ENCODE measurements around the gene PLEKHG3. TPM values are rescaled to one million over a fixed set of nuclear protein-coding genes. Genes with fewer than 3 reads are reported as not detected.

PLEKHG3 gene
- polyA plus RNA-seq, 3 donors from 2014 or later: 36.8 to 216 (median 71.4) TPM

DNA sequence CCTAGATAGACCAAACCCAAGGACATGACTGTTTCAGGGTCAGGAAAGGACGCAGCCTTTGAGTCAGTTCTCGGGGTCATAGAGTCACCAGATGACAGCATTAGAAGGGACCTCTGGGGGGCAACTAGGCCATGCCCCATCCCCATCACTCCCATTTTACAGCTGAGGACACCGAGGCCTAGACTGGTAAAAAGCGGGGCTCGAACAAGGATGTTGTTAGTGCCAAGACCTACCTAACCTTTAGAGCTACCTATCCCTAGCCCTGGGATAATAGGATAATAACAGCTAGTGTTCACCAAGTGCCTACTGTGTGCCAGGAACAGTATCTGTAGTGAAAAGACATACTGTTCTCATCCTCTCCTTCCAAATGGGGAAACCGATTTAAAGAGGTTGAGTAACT, 48.7 kb downstream of the PLEKHG3 start:
- H3K4me1 Mint-ChIP-seq: peaks cover 45 to 51% of the 10 kb centered on the region in 2 donors

DNA sequence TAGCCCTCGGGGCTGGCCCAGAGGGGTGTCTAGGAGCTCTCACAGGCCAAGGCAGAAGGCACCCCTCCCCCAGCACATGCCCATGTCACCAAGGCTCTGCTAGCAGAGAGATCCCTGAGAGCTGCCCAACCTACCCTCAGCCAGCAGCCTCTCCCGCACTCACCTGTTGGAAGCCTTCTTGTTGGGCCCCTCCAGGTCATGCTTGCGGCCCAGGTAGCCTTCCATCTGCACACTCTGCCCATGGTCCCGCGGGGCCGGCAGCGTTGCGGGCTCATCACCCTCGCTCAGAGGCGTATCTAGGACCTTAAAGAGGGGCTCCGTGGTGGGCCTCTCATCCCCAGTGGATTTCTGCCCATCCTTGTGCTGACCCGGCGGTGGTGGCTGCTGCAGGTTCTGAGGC, 49.1 kb downstream of the PLEKHG3 start:
- H3K36me3 Mint-ChIP-seq: no peaks in the 10 kb centered on the region
- no peak overlapping the region for H3K4me3 Mint-ChIP-seq
- H3K27me3 Mint-ChIP-seq (ENCODE audit: low read depth in 3 of 3): peaks cover 2 to 13% (median 10%) of the 10 kb centered on the region in 3 donors
- H3K27ac Mint-ChIP-seq: peak overlapping the region in 4 of 6 donors; percentile 57 to 90 (median 82)
- peaks cover 49 to 54% of the 10 kb centered on the region in 2 donors for H3K4me1 Mint-ChIP-seq
- no peaks in the 10 kb centered on the region for H3K9me3 Mint-ChIP-seq
- no peak for DNase-seq

More for the DNA sequence above, 48.7 kb downstream of the PLEKHG3 start:
- no peak for DNase-seq
- H3K27ac Mint-ChIP-seq: peak overlapping the region in 3 of 6 donors; percentile 18 to 79 (median 45)
- H3K27me3 Mint-ChIP-seq (ENCODE audit: low read depth in 3 of 3): peaks cover 2 to 11% (median 7%) of the 10 kb centered on the region in 3 donors
- no peak overlapping the region for H3K4me3 Mint-ChIP-seq
- H3K9me3 Mint-ChIP-seq: no peaks in the 10 kb centered on the region
- no peaks in the 10 kb centered on the region for H3K36me3 Mint-ChIP-seq

DNA sequence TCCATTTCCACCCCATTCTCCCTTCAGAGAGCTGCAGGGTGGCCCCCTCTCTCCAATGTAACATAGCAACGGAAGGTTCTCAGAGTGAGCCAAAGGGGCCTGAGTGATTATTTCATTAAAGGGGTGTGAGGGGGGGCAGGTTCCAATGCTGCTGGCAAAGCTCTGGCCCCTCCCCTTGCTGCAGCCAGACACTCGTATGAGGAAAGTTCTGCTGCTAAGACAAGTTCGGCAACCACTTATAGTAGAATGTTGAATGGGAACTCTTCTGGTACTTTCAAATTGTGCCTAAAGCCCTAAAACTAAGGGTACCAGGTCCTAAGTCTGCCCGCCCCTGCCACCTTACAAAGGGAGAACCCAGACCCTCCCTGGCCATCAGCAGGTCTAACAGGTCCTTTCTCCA, 49.8 kb downstream of the PLEKHG3 start:
- no peak for DNase-seq
- Mint-ChIP-seq H3K4me3 (no peak overlapping the region), H3K27ac (peak overlapping the region; percentile 13 to 90 (median 80)), H3K9me3 (no peaks in the 10 kb centered on the region), H3K27me3 (ENCODE audit: low read depth in 3 of 3) (peaks cover 2 to 16% (median 13%) of the 10 kb centered on the region in 3 donors), H3K36me3 (no peaks in the 10 kb centered on the region), H3K4me1 (peaks cover 55 to 60% of the 10 kb centered on the region in 2 donors)

DNA sequence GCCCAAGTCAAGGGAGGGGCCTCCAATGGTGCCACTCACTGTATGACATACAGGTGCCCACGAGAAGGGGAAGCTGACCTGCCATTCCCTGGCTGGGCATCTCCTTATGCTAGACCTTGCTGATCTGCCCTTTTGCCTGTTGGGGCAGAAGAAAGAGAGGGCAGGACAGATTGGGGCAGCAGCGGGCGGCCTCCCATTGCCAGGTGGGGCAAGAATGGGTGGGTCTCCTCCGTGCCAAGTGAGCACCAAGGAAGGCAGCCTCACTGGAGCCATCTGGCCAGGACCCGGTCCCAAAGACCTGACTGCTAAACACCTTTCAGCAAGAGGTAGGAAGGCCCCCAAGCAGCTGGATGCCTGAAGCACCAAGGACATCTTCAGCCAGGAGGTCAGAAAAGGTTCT, 50.5 kb downstream of the PLEKHG3 start:
- H3K27ac Mint-ChIP-seq: peak overlapping the region; percentile 85 to 90 (median 88)
- no peak for DNase-seq
- H3K27me3 Mint-ChIP-seq (ENCODE audit: low read depth in 3 of 3): peaks cover 2 to 18% (median 13%) of the 10 kb centered on the region in 3 donors
- H3K36me3 Mint-ChIP-seq: no peaks in the 10 kb centered on the region
- peak overlapping the region in 2 of 5 donors; percentile 77 to 83 for H3K4me3 Mint-ChIP-seq
- no peaks in the 10 kb centered on the region for H3K9me3 Mint-ChIP-seq
- H3K4me1 Mint-ChIP-seq: peaks cover 62 to 67% of the 10 kb centered on the region in 2 donors

DNA sequence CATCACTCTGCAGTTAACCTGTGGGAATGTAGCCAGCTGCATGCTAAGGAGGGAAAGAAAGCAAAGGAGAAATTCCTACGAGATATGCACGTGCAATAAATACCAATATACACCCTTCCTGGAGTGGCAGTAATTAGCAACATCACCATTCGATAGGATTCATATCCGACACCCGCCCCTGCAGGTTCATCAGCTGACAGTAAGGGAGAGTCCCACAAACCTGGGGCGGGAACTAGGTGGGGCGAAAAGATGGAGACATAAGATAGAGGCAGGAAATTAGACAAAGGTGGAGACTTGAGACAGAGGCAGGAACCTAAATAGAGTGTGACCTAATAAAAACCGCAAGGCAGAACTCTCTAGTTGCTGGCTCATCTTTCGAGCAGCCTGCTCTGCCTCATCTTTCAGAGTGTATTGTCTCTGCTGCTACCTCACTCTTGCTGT, 51.6 kb downstream of the PLEKHG3 start:
- Mint-ChIP-seq H3K4me1 (peaks cover 73 to 78% of the 10 kb centered on the region in 2 donors), H3K27me3 (ENCODE audit: low read depth in 3 of 3) (peaks cover 2 to 28% (median 22%) of the 10 kb centered on the region in 3 donors), H3K36me3 (no peaks in the 10 kb centered on the region), H3K9me3 (no peaks in the 10 kb centered on the region), H3K27ac (peak overlapping the region; percentile 85 to 90 (median 88)), H3K4me3 (peak overlapping the region; percentile 58 to 83 (median 75))
- peak; percentile 61 to 68 (median 62) for DNase-seq

DNA sequence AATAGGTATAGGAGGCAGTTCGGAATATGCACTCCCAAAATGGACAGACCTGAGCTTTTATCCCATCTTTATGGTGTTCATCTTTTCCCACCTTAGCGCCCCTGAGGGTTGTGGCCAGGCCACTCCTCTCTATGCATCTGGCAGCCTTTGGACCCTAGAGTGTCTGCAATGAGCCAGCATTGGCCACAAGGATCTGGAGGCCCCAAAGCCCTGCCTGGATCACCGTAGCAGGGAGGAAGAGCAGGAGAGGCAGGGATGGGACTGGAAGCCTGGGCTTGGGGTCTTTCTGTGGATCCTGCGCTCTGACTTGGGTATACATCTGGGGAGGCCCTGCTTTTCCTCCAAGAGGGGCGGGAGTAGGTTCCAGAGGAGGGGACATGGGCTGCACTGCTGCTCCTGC, 52.5 kb downstream of the PLEKHG3 start:
- peak overlapping the region; percentile 22 to 83 (median 75) for H3K4me3 Mint-ChIP-seq
- peaks cover 82 to 87% of the 10 kb centered on the region in 2 donors for H3K4me1 Mint-ChIP-seq
- DNase-seq: no peak
- peak overlapping the region; percentile 69 to 90 (median 88) for H3K27ac Mint-ChIP-seq
- H3K36me3 Mint-ChIP-seq: no peaks in the 10 kb centered on the region
- peaks cover 2 to 35% (median 24%) of the 10 kb centered on the region in 3 donors for H3K27me3 Mint-ChIP-seq (ENCODE audit: low read depth in 3 of 3)
- H3K9me3 Mint-ChIP-seq: no peaks in the 10 kb centered on the region

DNA sequence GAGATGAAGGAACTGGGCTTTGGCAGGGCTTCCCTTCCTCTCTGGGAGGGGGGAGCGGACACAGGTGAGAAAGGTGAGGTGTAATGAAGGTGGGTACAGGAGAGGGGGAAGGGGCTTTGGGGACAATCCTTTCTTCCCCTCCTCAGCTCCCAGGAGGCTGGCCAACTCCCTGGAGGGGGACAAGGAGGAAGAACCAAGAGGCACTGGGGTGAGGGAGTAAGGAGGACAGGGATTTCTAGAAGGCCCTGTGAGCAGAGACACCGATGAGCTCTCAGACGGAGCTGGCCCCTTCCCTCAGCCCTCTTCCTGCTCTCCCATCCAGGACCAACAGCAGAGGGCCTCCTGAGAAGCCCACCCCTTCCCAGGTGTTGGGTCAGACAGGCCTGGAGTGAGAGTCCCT, 53.4 kb downstream of the PLEKHG3 start:
- Mint-ChIP-seq H3K27ac (peak overlapping the region; percentile 75 to 90 (median 86)), H3K27me3 (ENCODE audit: low read depth in 3 of 3) (peaks cover 4 to 42% (median 27%) of the 10 kb centered on the region in 3 donors), H3K9me3 (no peaks in the 10 kb centered on the region), H3K36me3 (no peaks in the 10 kb centered on the region), H3K4me1 (peaks cover 91 to 96% of the 10 kb centered on the region in 2 donors), H3K4me3 (peak overlapping the region in 4 of 5 donors; percentile 41 to 75 (median 69))
- DNase-seq: no peak

DNA sequence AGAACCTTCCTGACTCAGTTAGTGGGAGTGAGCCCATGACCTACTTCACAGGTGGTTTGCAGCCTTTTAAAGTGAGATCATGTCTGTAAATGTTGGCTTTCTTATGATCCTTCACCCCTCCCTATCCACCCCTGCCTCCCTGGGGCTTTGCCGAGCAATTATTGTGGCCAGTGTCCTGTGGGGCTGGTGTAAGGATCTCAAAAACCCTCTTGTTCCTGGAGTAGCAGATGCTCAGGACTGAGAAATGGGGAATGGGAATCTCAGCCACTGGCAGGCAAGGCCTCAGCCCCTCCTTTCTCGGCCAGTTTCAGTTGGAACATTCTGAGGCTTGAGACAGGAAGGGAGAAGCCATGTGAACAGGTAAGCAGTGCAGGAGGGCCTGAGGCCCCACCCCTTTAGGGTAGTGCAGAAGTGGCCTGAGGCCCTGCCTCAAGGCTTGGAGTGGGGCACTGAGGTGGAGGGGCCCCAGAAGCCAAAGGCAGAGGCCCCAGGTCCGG, 53.8 kb downstream of the PLEKHG3 start:
- H3K4me1 Mint-ChIP-seq: peaks cover 96% of the 10 kb centered on the region in 2 donors
- peaks cover 4 to 46% (median 29%) of the 10 kb centered on the region in 3 donors for H3K27me3 Mint-ChIP-seq (ENCODE audit: low read depth in 3 of 3)
- H3K9me3 Mint-ChIP-seq: no peaks in the 10 kb centered on the region
- peak overlapping the region in 4 of 5 donors; percentile 42 to 75 (median 69) for H3K4me3 Mint-ChIP-seq
- peak overlapping the region; percentile 2 to 90 (median 86) for H3K27ac Mint-ChIP-seq
- no peaks in the 10 kb centered on the region for H3K36me3 Mint-ChIP-seq
- DNase-seq: no peak

DNA sequence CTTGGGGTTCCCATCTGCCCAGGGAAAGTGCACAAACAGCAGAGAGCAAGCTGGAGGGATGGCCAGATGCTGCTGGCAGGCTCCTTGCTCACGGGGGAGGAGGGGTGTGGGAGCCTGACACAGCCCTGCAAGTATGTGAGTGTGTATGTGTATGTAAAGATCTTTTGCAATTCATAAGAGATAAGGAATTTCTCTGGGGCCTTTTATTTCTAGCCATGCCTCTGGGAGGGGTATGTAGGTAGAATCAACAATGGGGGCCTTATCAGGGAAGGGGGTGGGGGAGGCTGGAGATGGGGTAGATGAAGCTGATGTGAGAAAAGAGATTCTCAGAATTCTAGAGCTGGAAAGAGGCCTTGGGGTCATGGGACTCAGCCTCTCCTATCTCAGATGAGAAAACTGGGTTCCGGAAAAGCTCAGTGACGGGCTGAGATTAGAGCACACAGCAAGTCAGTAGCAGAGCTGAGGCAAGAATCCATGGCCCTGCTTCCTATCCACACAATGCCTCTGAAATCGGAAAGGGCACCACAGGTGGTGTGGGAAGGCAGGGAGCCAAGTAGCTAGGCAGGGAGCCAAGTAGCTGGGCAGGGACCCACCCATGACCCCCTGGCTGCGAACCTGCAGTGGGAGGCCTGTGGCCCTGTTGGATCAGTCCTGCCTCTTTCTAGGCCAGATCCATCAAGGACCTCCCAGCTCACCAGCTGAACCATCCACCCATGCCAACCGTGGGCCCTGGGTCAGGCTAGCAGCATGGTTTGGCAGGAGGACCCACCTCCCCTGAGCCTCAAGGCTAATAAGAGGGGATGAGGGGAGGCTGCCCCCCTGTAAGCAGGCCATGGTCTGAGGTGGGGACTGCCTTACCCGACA, 54.7 kb downstream of the PLEKHG3 start:
- no peaks in the 10 kb centered on the region for H3K36me3 Mint-ChIP-seq
- H3K9me3 Mint-ChIP-seq: no peaks in the 10 kb centered on the region
- H3K4me1 Mint-ChIP-seq: peaks cover 98 to 99% of the 10 kb centered on the region in 2 donors
- DNase-seq: no peak
- H3K27me3 Mint-ChIP-seq (ENCODE audit: low read depth in 3 of 3): peaks cover 4 to 47% (median 32%) of the 10 kb centered on the region in 3 donors
- H3K27ac Mint-ChIP-seq: peak overlapping the region in 5 of 6 donors; percentile 2 to 92 (median 86)
- peak overlapping the region in 4 of 5 donors; percentile 42 to 75 (median 69) for H3K4me3 Mint-ChIP-seq

DNA sequence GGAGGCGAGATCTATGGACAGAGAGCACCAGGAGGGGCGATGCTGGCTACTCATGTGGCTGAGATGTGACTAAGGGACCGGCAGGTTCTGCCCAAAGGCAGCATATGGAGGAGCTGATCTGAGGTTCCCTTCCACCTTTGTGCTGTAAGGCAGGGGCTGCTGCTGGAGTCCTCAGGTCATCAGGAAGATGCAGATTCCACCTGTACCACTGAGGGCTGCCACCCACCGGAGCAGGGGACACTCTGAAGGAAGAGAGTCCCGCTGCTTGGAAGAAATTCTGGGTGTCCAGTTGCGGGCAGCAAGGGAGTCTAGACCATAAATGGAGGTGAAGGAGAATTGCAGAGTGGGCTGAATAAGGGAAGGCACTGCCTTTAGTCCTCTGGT, 55.3 kb downstream of the PLEKHG3 start:
- Mint-ChIP-seq H3K4me3 (peak overlapping the region in 3 of 5 donors; percentile 40 to 68 (median 64)), H3K27ac (peak overlapping the region in 4 of 6 donors; percentile 30 to 92 (median 70)), H3K4me1 (peaks cover 98 to 99% of the 10 kb centered on the region in 2 donors), H3K27me3 (ENCODE audit: low read depth in 3 of 3) (peaks cover 4 to 52% (median 32%) of the 10 kb centered on the region in 3 donors), H3K9me3 (no peaks in the 10 kb centered on the region), H3K36me3 (no peaks in the 10 kb centered on the region)
- no peak for DNase-seq

DNA sequence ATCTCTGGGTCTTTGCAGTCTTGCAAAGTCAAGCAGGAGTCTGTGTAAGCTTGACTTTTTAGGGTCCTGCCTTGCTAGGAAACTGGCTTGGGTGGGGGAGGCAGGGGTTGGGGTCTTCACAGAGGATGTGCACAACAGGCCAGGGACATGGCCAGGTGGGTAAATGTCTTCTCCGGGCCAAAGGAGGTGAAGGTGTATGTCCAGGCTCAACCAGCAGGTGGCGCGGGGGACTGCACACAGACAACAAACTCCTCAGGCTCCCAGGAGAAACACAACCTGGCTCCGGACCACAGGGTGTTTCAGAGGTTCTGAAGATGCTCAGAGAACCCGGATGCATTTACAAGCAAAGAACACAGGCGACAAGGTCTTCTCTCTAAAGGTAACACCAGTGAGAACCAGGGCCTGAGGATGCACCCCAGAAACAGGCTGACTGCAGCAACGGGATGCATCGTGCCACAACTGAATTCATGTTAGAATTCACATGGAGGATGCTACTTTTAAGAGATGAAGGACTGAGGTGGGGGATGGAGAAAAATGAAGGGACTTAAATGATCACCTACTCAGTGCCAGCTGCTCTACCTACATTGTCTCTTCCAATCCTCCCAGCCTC, 56.0 kb downstream of the PLEKHG3 start:
- H3K27me3 Mint-ChIP-seq (ENCODE audit: low read depth in 3 of 3): peaks cover 5 to 54% (median 30%) of the 10 kb centered on the region in 3 donors
- H3K4me1 Mint-ChIP-seq: peaks cover 95% of the 10 kb centered on the region in 2 donors
- peak; percentile 49 to 66 (median 53) for DNase-seq
- H3K36me3 Mint-ChIP-seq: no peaks in the 10 kb centered on the region
- peak overlapping the region in 3 of 5 donors; percentile 60 to 68 (median 64) for H3K4me3 Mint-ChIP-seq
- H3K9me3 Mint-ChIP-seq: no peaks in the 10 kb centered on the region
- H3K27ac Mint-ChIP-seq: peak overlapping the region in 4 of 6 donors; percentile 51 to 92 (median 82)

DNA sequence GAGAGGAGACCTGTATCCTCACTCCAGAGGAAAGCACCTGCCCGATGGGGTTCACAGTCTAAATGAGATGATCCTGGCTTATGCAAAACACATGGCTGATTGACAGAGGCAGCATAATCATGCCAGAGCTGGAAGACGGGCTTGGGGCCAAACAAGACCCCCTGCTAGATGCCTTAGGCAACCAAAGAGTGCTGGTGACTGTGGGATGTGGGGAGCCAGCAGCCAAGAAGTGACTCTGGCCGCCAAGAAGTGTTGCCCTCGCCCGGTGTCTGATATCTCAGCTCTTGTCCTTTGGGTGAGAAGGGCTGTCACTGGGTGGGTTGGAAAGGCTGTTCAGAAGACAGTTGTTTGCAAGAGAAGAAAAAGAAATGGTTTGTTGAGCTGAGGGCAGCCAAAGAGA, 56.7 kb downstream of the PLEKHG3 start:
- H3K27ac Mint-ChIP-seq: peak overlapping the region in 4 of 6 donors; percentile 22 to 78 (median 64)
- peaks cover 5 to 52% (median 31%) of the 10 kb centered on the region in 3 donors for H3K27me3 Mint-ChIP-seq (ENCODE audit: low read depth in 3 of 3)
- DNase-seq: no peak
- peaks cover 88 to 90% of the 10 kb centered on the region in 2 donors for H3K4me1 Mint-ChIP-seq
- H3K9me3 Mint-ChIP-seq: no peaks in the 10 kb centered on the region
- peak overlapping the region in 4 of 5 donors; percentile 11 to 68 (median 42) for H3K4me3 Mint-ChIP-seq
- no peaks in the 10 kb centered on the region for H3K36me3 Mint-ChIP-seq

DNA sequence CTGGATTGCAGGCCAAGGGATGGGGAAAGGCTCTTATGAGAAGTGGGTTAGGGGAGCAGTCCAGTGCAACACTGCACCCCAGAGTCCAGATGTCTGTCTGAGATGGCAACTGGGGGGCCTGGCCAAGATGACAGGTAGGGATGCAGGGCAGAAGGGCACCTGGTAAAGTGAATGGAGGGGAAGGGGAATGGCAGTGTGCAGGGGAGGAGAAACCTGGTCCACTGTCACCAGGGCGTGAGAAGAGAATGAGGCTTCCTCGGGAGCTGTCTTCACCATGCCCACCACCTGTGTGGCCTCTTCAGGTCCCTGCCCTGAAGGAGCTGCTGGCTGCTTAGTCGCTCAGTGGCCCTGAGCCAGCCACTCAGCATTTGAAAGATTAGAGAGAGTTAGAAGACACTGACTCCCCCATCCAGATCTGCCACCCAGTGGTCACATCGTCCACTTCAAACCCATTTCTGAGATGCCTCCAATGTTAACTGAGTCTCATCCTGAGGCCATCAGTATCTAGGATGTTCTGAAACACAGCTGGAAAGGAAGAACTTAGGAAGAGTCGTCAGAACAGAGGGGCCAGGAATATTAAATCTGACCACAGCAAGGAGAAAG, 57.3 kb downstream of the PLEKHG3 start:
- Mint-ChIP-seq H3K27me3 (ENCODE audit: low read depth in 3 of 3) (peaks cover 5 to 47% (median 32%) of the 10 kb centered on the region in 3 donors), H3K4me3 (peak overlapping the region in 3 of 5 donors; percentile 48 to 68 (median 68)), H3K36me3 (no peaks in the 10 kb centered on the region), H3K27ac (peak overlapping the region in 4 of 6 donors; percentile 51 to 78 (median 66)), H3K4me1 (peaks cover 82 to 83% of the 10 kb centered on the region in 2 donors), H3K9me3 (no peaks in the 10 kb centered on the region)
- no peak for DNase-seq

Data from immature natural killer cell (primary cell).